ENCODE data around the gene ATOX1.

The ATOX1 gene

DNA sequence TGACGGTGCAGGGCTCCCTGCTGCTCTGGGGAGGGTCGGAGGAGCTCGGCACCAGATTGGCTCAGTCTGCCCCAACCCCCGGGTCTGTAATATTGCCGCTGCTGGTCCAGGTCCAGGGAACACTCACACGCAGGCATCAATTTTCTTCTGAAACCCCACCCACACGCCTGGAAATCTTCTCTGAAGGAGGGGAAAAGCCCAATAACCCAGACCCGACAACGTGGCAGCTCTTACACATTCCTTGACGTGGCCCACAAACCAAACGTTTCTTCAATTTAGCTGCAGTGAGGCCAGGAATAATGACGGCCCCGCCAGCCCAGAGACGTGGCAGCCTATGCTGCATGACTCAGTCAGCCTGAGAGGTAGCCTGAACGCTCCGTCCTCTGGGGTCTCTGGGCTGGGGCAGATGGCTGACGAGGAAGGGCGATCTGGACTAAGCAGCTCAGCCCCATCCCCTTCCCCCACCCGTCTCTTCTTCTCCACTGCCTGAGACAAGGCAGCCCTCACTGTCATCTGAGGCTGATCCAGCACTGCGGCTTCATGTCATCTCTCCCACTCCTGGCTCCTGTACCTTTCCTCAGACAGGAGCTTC, 61.9 kb downstream of the ATOX1 start:
- DNase-seq, result peak; percentile 100

DNA sequence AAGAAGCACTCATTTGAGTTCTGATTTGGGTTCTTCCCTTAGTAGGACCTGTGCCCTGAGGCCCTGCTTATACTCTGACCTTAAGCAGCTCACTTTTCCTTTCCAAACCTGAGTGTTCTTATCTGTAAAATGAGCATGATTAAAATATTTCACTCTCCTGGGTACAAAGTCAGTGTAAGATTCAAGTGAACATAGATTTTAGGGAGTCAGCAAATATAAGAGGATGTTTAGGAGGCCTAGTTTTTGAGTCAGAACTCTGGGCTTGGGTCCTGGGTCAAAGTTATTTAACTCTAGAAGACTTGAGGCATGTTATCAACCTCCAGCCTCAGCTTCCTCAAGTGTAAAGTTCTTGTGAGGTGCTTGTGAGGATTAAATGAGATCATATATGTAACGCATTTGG, 63.0 kb downstream of the ATOX1 start:
- DNase-seq, result no peak

DNA sequence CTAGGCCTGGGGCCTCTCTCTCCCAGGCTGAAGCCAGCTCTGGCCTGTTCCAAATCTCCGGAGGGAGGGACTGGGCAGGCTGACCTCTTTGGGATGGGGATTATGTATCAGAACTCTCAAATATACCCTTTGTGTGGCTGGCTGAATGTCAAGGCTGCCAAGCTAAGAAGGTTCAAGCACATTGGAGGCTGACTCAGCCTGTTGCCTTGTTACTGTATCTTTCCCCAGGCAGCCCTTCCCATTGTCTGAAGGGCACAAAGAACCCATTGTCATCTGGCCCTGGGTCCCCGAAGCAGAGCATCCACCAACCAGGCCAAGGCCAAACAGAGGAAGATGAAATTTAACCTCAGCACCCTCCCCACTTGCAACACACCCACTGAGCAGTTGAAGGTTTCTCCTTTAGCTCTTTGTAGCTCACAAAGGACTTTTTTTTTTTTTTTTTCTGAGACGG, 64.4 kb downstream of the ATOX1 start:
- no peak for DNase-seq

All from fibroblast of upper back skin (primary cell).